Measurements from ENCODE around the gene MAOB. TPM values are rescaled to one million over a fixed set of nuclear protein-coding genes. Genes with fewer than 3 reads are reported as not detected.

Gene MAOB
- total and polyA plus RNA-seq, 5 donors: 59.7 to 93.6 (median 79.7) TPM

- ATAC-seq (no peak), DNase-seq (no peak)
- Histone ChIP-seq H3K4me3 (ENCODE audit: low read length) (no peak overlapping the region), H3K27ac (ENCODE audit: low read length) (no peak overlapping the region), H3K27me3 (ENCODE audit: control insufficient read depth, insufficient read depth) (no peaks in the 10 kb centered on the region), H3K4me1 (ENCODE audit: control insufficient read depth, insufficient read depth, low read length) (no peaks in the 10 kb centered on the region), H3K9me3 (ENCODE audit: control insufficient read depth, low read length) (no peaks in the 10 kb centered on the region)
- WGBS: 68% methylated on average over 3 of the region's 3 CpGs
- intact Hi-C loops (cut with DNase I): loop anchor here in 3 of 4 donors (5.0 to 10.0 kb wide), 3 partner anchors 189 to 196 kb away; no protein-coding TSS in a partner anchor
Measured at GRCh38 chrX:43753637-43754036, 128.6 kb downstream of the MAOB start.

- ATAC-seq (peak; percentile 83 to 91), DNase-seq (peak; percentile 27 to 58 (median 36))
- Histone ChIP-seq H3K27me3 (ENCODE audit: control insufficient read depth, insufficient read depth) (no peaks in the 10 kb centered on the region), H3K9me3 (ENCODE audit: control insufficient read depth, low read length) (no peaks in the 10 kb centered on the region), H3K27ac (ENCODE audit: low read length) (no peak overlapping the region), H3K4me1 (ENCODE audit: control insufficient read depth, insufficient read depth, low read length) (no peaks in the 10 kb centered on the region), H3K4me3 (ENCODE audit: low read length) (no peak overlapping the region)
- intact Hi-C loops (cut with DNase I): loop anchor here in 3 of 4 donors (5.0 to 10.0 kb wide), 3 partner anchors 185 to 193 kb away; no protein-coding TSS in a partner anchor
- 11% methylated on average over 6 of the region's 6 CpGs for WGBS
Measured at GRCh38 chrX:43750248-43750676, 132.0 kb downstream of the MAOB start.

- H3K27ac ChIP-seq (ENCODE audit: low read length): no peak overlapping the region
- H3K9me3 ChIP-seq (ENCODE audit: control insufficient read depth, low read length): no peaks in the 10 kb centered on the region
- intact Hi-C loops (cut with DNase I): loop anchor here in 2 of 4 donors (5.0 to 10.0 kb wide), 2 partner anchors 83 to 90 kb away; partner anchors contain the start of gene MAOA (in 1 of the 2)
- no peaks in the 10 kb centered on the region for H3K27me3 ChIP-seq (ENCODE audit: control insufficient read depth, insufficient read depth)
- H3K4me1 ChIP-seq (ENCODE audit: control insufficient read depth, insufficient read depth, low read length): no peaks in the 10 kb centered on the region
- WGBS: 91% methylated on average over 2 of the region's 2 CpGs
- DNase-seq (no peak), ATAC-seq (no peak)
- H3K4me3 ChIP-seq (ENCODE audit: low read length): no peak overlapping the region
Measured at GRCh38 chrX:43747476-43747875, 134.8 kb downstream of the MAOB start.

- no peak for ATAC-seq
- H3K4me3 ChIP-seq (ENCODE audit: low read length): no peak overlapping the region
- 73% methylated on average over 6 of the region's 6 CpGs for WGBS
- peaks cover 1% of the 10 kb centered on the region for H3K4me1 ChIP-seq (ENCODE audit: control insufficient read depth, insufficient read depth, low read length)
- no peak overlapping the region for H3K27ac ChIP-seq (ENCODE audit: low read length)
- DNase-seq: no peak
- no peaks in the 10 kb centered on the region for H3K27me3 ChIP-seq (ENCODE audit: control insufficient read depth, insufficient read depth)
- no peaks in the 10 kb centered on the region for H3K9me3 ChIP-seq (ENCODE audit: control insufficient read depth, low read length)
- intact Hi-C loops (cut with DNase I): loop anchor here in 2 of 4 donors (5.0 to 10.0 kb wide), 2 partner anchors 81 to 89 kb away; partner anchors contain the start of gene MAOA (in 1 of the 2)
Measured at GRCh38 chrX:43745938-43746721, 136.1 kb downstream of the MAOB start.

GRCh38 chrX:43744284-43744683, 138.0 kb downstream of the MAOB start:
- intact Hi-C loops (cut with DNase I): loop anchor here in 1 of 4 donors (10.0 kb wide), 1 partner anchor 79 kb away; no protein-coding TSS in a partner anchor
- Histone ChIP-seq H3K4me3 (ENCODE audit: low read length) (no peak overlapping the region), H3K27me3 (ENCODE audit: control insufficient read depth, insufficient read depth) (no peaks in the 10 kb centered on the region), H3K9me3 (ENCODE audit: control insufficient read depth, low read length) (no peaks in the 10 kb centered on the region), H3K4me1 (ENCODE audit: control insufficient read depth, insufficient read depth, low read length) (peaks cover 1% of the 10 kb centered on the region), H3K27ac (ENCODE audit: low read length) (no peak overlapping the region)
- no peak for ATAC-seq
- WGBS: 95% methylated on average over 3 of the region's 3 CpGs
- no peak for DNase-seq

GRCh38 chrX:43743100-43743822, 139.0 kb downstream of the MAOB start:
- Histone ChIP-seq H3K9me3 (ENCODE audit: control insufficient read depth, low read length) (no peaks in the 10 kb centered on the region), H3K27ac (ENCODE audit: low read length) (no peak overlapping the region), H3K4me3 (ENCODE audit: low read length) (no peak overlapping the region), H3K4me1 (ENCODE audit: control insufficient read depth, insufficient read depth, low read length) (peaks cover 1% of the 10 kb centered on the region), H3K27me3 (ENCODE audit: control insufficient read depth, insufficient read depth) (no peaks in the 10 kb centered on the region)
- ATAC-seq (no peak), DNase-seq (no peak)
- intact Hi-C loops (cut with DNase I): loop anchor here in 1 of 4 donors (10.0 kb wide), 1 partner anchor 78 kb away; no protein-coding TSS in a partner anchor
- 70% methylated on average over 5 of the region's 5 CpGs for WGBS

GRCh38 chrX:43741843-43742573, 140.2 kb downstream of the MAOB start:
- H3K27me3 ChIP-seq (ENCODE audit: control insufficient read depth, insufficient read depth): no peaks in the 10 kb centered on the region
- peak overlapping the region; percentile 80 for H3K27ac ChIP-seq (ENCODE audit: low read length)
- DNase-seq: peak in 1 of 3 donors; percentile 40
- peaks cover 1% of the 10 kb centered on the region for H3K4me1 ChIP-seq (ENCODE audit: control insufficient read depth, insufficient read depth, low read length)
- intact Hi-C loops (cut with DNase I): loop anchor here in 1 of 4 donors (10.0 kb wide), 1 partner anchor 77 kb away; no protein-coding TSS in a partner anchor
- no peaks in the 10 kb centered on the region for H3K9me3 ChIP-seq (ENCODE audit: control insufficient read depth, low read length)
- peak; percentile 90 to 91 for ATAC-seq
- H3K4me3 ChIP-seq (ENCODE audit: low read length): no peak overlapping the region
- WGBS: 19% methylated on average over 7 of the region's 7 CpGs

GRCh38 chrX:43735957-43736356, 146.3 kb downstream of the MAOB start:
- intact Hi-C loops (cut with DNase I): no loop called here
- Histone ChIP-seq H3K27ac (ENCODE audit: low read length) (no peak overlapping the region), H3K4me3 (ENCODE audit: low read length) (no peak overlapping the region), H3K27me3 (ENCODE audit: control insufficient read depth, insufficient read depth) (no peaks in the 10 kb centered on the region), H3K4me1 (ENCODE audit: control insufficient read depth, insufficient read depth, low read length) (peaks cover 3% of the 10 kb centered on the region), H3K9me3 (ENCODE audit: control insufficient read depth, low read length) (no peaks in the 10 kb centered on the region)
- ATAC-seq (no peak), DNase-seq (no peak)
- WGBS: 77% methylated on average over 3 of the region's 3 CpGs

- DNase-seq (no peak), ATAC-seq (no peak)
- no peaks in the 10 kb centered on the region for H3K27me3 ChIP-seq (ENCODE audit: control insufficient read depth, insufficient read depth)
- no peaks in the 10 kb centered on the region for H3K9me3 ChIP-seq (ENCODE audit: control insufficient read depth, low read length)
- H3K27ac ChIP-seq (ENCODE audit: low read length): no peak overlapping the region
- peaks cover 3% of the 10 kb centered on the region for H3K4me1 ChIP-seq (ENCODE audit: control insufficient read depth, insufficient read depth, low read length)
- 77% methylated on average over 6 of the region's 6 CpGs for WGBS
- intact Hi-C loops (cut with DNase I): no loop called here
- no peak overlapping the region for H3K4me3 ChIP-seq (ENCODE audit: low read length)
Measured at GRCh38 chrX:43735534-43735933, 146.7 kb downstream of the MAOB start.

- Histone ChIP-seq H3K4me3 (ENCODE audit: low read length) (no peak overlapping the region), H3K27me3 (ENCODE audit: control insufficient read depth, insufficient read depth) (no peaks in the 10 kb centered on the region), H3K27ac (ENCODE audit: low read length) (no peak overlapping the region), H3K9me3 (ENCODE audit: control insufficient read depth, low read length) (no peaks in the 10 kb centered on the region), H3K4me1 (ENCODE audit: control insufficient read depth, insufficient read depth, low read length) (peaks cover 3% of the 10 kb centered on the region)
- no peak for ATAC-seq
- intact Hi-C loops (cut with DNase I): no loop called here
- DNase-seq: no peak
- 64% methylated on average over 1 of the region's 1 CpG for WGBS
Measured at GRCh38 chrX:43734444-43734843, 147.8 kb downstream of the MAOB start.

Data from right cardiac atrium (tissue), 5 donors.